NAMALWA (cell line): ENCODE measurements around the gene H6PD.

Source experiments
- DNase-seq: peaks from one replicate; pipeline ENCODE4 v3.0.0-alpha.2; 2015; ENCODE audit warnings: low spot score

The H6PD gene

DNA sequence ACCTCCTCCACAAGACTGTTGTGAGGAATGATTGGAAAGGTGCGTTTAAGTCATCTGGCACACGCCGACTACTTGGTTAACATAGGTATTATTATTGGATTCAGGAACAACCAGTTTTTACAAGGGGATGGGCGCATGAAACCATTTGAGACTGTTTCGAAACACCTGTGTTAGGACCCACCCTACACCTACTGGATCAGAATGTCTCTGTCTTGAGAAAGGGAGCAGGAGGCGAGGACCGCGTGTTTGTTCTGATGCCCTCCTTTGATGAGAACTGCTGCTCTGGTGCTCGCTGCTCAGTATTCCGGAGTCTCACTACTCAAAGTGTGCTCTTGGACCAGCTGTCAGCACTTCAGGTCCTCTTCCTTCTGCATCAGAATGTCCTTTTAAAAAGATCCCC is 7.3 kb downstream of the H6PD start:
- DNase-seq = no peak

DNA sequence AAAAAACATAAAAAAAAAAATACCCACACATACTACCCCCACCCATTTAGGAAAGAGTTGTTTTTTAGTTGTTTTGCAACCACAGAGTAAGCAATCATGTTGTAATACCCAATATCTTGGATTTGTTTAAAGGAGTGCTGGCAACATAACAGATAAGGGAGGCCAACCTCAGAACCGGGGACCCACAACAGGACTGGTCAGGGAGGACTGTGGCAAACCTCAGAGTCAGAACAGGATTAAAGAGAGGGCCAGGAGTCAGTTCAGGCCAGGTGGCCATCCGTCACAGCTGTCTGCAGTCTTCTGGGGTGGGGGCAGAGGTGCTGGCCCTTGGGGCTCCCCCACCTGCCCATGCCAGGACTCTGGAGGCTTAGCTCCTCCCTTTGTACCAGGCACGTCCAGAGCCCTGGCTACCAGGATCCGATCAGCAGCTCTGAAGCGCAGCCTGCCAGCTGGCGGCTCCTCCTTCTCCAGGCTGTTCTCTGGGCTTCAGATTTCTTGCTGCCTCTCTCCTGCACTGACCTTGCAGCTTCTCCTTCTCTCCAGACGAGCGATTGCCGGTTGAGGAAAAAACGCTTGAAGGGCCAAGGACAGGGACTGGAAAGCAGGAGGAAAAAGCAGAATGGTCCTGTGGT is 7.9 kb downstream of the H6PD start:
- DNase-seq = no peak

DNA sequence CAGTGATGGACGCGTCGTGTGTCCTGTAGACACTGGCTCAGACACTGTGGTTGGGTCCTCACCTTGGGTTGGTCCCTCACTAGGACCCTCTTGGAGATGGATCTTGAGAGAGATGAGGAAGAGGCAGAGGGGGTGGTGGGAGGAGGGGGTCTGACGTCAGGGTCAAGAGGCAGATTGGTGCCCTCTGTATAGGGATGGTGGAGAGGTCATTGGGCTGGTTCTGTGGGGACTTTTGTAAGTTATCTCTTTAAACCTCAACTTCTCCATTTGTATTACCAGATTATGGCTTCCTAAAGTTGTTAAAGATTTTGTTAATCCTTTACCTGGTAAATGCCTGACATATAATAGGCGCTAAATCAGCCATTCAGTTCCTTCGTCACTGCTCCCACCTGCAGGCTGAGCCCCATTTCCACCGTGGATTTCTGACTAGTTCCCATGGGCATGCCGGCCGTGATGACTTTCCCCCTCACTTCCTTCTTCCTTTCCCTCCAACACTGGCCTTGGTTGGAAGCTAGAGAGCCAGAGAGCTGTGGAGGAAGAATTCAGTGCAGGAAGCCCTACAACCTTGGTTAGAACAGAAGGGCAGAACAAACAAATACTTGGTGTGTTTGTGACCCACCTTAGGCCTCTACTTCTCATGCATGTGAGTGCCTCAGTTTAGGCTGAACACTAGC is 8.6 kb downstream of the H6PD start:
- no peak for DNase-seq

DNA sequence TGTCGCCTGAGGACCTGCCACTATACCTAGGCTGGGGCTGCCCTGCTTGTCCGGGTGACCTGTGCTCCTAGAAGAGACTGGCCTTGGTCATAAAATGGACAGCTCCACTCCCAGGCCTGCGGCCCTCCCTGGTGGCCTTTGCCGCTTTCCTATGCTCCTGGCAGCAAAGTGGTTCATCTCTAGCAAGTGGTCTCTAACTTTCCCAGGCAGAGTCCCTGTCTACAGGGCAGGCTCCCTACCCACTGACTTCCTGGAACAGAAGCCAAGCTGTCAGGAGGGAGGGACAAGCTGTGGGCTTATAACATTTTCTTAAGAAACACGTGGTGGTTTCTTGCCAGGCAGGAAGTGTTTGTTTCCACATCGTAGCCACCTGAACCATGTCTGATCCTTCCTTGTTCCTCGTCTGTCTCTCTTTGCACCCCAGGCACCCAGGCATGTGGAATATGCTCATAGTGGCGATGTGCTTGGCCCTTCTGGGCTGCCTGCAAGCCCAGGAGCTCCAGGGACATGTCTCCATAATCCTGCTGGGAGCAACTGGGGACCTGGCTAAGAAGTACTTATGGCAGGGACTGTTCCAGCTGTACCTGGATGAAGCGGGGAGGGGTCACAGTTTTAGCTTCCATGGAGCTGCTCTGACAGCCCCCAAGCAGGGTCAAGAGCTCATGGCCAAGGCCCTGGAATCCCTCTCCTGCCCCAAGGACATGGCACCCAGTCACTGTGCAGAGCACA is 10.1 kb downstream of the H6PD start:
- no peak for DNase-seq

DNA sequence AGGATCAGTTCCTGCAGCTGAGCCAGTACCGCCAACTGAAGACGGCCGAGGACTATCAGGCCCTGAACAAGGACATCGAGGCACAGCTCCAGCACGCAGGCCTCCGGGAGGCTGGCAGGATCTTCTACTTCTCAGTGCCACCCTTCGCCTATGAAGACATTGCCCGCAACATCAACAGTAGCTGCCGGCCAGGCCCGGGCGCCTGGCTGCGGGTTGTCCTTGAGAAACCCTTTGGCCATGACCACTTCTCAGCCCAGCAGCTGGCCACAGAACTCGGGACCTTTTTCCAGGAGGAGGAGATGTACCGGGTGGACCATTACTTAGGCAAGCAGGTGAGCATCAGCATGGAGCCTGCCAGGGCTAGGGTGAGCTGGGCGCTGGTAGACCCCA is 10.7 kb downstream of the H6PD start:
- no peak for DNase-seq

DNA sequence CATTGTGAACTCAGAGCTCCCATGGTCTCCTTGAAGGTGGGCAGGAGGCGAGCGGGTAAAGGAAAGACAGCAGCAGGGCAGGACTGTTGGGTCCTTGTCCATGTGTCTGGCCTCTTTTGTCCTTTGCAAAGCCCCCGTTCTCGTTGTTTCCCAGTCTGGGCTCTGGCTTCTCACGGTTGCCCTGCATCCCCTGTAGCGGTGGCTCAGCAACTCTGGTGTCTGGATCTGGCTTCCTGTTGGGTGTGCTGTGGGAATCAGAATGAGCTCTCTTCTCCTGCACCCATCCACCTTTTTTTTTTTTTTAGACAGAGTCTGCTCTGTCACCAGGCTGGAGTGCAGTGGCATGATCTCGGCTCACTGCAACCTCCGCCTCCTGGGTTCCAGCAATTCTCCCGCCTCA is 11.1 kb downstream of the H6PD start:
- no peak for DNase-seq

DNA sequence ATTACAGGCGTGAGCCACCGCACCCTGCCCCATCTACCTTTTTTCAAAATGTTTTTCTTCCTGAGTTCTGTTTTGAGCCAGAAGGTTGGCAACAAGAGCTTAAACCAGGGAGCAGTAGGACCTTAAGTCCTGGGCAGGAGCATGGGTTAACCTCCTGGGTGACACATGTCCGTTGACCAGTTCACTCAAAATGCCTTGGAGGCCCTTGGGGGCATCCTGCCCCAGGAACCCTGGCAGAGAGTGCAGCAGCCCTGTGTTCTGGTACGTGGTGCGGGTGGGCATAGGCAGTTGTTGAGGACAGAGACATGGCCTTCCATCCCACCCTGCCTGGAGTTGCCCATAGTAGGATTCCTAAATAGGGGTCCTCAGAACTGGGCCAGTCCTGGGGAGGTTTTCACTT is 11.6 kb downstream of the H6PD start:
- DNase-seq = no peak

DNA sequence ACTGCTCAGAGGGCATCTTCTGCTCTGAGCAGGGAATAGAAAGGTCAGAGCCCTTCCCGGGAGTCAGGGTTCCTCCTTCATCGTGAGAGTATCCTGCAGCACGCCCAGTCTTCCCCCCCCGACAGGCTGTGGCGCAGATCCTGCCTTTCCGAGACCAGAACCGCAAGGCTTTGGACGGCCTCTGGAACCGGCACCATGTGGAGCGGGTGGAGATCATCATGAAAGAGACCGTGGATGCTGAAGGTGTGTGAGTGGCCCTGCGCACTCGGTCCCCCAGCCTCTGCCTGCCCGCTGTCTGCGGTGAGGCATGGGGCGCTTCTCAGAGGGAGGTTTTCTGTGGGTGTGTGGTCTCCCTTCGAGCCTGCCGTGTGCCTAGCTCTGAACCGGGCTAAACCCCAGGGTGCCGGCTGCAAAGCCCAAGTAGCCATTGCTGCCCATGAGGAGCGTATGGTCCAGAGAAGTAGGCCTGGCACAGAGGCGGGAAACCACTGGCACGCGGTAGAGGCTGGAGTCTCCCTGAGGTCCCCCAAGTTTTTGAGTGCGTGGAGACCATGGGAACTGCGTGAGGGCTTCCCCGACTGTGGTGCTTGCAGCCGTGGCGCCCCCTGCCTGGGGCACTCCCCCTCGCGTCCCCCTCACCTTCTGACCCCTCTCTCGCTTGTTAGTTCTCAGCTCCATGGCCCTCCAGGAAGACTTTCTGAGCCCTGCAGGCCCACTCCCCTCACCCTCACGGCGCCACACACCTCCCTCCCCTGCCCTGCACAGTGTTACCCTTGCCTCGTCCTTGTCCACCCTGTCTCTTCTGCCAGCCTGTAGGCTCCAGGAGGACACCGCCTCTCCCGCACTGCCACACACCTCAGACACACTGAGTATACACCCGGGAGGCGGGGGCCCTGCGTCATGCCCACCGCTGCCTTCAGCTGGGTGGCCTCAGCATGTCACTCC is 12.5 kb downstream of the H6PD start:
- no peak for DNase-seq

DNA sequence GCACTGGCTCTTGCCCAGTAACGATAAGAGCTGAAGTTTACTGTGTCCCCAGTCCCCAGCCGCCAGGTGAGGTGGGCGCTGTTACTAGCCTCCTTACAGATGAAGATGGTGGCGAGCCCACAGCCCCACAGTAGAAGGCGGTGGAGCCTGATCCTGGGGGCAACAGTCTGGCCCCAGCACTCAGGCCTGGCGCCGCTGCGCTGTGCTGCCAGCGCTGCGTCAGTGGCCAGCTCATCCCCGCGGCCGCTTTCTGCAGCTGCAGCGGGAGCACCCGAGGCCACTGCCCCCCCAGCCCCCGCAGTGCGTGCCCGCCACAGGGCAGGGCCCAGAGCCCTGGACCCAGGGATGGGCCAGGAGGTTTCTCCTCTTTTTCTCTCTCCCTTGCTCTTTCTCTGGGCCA is 13.3 kb downstream of the H6PD start:
- no peak for DNase-seq

DNA sequence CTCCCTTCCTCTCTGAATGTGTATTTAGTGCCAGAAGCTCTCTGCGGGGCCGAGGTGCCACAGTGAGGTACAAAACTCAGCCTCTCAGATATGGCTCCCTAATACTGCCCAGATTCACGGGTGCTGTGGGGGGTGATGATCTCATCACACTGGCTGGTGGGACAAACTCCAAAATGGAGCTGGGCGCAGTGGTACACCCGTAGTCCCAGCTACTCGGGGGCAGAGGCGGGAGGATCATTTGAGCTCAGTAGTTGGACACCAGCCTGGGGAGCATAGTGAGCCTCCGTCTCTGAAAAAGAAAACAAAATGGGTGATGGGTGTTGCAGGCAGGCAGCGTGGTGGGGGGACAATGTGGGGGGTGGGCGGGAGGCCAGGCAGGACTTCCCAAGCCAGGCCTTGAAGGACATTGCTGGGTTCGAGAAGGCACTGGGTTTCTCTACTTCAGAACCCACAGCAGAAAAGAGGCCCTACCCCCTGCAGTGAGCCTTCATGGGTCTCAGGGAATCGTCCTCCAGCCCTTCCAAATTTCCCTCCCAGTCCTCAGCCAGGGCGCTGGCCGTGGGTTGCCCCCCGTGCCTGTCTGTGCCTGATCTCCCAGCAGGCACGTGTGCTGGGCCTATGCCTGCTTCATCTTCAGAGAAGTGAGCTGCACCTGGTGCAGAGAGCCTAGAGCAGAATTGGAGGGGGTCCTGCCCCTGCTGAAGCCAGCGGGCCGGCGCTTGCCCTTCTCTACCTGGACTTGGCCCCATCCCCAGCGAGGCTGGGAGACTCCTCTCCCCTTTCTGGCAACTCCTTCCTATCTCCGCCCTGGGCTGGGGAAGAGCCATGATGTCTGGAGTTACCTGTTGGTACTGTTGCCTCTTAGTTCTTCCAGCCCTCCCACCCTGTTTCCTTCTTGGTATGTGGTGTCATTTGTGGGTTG is 14.0 kb downstream of the H6PD start:
- no peak for DNase-seq

DNA sequence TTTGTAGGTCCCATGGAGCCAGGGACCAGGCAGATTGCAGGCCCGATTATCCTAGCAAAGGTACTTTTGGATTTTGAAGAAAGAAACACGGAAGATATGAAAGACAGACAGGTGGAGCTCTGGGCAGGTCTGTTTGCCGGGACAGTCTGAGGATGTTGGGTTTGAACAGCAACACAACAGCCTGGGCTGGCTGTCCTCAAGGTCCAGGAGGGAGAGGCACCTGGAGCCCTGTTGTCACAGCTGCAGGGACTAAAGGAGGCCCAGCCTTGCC is 14.6 kb downstream of the H6PD start:
- DNase-seq = no peak

DNA sequence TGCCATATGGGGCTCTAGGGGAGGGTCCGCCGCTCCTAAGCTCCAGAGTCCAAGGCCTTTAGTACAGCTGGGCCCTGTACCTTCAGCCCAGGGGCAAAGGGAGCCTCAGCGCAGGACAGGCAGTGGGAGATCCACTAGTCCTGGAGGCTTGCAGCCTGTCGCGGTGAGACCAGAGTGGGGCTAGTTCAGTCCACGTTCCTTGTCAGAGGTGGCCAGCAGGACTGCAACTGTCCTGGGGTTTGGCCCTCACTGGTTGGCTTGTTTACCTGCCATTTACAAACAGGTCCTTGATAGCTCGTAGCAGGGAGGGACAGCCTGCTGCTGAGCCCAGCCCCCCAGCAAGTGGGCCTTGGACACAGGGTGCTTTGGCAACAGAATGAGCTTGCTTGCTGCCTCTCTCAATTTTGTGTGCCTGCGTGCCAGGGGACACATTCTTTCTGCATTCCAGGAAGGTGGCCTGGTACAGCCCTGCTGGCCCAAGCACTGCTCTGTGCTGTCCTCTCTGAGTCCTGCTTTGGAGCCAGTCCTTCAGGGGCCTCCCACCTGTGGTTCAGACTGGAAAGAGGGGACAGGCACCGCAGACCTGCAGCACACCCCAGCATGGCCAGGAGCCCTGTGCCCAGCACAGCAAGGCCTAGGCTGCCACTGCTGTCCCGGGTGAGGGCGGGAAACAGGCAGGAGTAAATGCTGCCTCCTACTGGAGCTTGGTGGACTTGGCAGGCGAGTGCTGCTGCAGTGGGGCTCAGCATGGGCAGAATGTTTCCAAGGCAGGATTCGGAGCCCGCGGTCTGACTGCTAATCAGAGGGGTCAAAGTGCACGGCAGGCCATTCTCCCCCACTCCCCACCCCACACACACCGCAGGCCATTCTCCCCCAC is 15.2 kb downstream of the H6PD start:
- peak; percentile 56 for DNase-seq

DNA sequence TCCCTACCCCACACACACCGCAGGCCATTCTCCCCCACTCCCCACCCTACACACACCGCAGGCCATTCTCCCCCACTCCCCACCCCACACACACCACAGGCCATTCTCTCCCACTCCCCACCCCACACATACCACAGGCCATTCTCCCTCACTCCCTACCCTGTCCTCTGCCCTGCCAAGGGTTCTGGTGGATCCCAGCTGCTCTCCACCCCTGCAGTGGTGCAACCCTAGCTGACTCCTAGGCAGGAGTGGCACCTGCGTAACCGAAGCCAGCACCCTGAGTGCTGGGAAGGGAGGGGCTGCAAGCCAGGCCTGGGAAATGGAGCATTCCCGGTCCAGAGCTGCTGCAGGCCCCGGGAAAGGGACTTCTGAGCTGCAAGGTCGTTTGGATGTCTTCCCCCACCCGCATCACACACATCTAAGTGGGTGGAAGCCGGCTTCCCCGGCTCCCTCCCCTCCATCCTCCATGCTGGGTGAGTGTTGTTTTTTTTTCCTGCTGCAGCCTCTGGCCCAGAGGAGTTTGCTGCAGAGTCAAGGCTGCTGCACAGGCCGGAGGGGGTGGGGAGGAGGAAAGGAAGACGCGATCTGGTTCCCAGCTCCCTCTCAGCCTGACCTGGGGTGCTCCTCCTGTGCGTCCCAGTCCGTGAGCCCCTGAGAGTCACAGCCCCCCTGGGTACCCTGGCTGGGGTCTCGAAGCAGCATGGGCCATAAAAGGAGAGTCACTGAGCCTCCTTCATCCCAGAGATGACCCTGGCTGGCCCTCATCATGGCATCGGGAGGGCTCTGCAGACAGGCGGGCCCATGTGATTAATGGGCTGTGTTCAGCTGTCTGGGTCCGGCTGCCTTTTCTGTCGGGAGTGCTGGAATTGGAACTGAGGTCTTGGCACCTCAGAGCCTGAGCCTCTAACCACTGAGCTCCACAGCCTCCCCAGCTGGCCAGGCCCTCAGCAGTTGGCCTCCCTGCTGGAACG is 16.1 kb downstream of the H6PD start:
- no peak for DNase-seq

DNA sequence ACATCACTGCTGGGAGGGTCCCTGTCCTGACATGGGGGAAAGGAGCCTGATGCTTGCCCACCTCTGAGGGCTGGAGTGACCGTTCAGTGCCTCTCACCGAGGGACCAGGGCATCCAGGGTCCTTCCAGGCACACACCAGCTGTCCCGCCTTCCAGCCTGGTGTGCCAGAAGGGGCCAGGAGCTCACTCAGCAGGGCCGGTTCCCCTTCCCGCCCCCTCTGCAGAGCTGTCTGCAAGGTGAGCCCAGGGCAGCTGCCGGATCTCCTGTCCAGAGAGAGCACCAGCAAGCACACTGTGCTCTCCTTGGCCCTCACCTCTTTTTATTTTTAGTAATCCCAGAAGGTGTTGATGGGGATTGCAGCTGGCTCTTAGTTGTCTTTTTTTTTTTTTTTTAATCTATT is 16.9 kb downstream of the H6PD start:
- DNase-seq = no peak

DNA sequence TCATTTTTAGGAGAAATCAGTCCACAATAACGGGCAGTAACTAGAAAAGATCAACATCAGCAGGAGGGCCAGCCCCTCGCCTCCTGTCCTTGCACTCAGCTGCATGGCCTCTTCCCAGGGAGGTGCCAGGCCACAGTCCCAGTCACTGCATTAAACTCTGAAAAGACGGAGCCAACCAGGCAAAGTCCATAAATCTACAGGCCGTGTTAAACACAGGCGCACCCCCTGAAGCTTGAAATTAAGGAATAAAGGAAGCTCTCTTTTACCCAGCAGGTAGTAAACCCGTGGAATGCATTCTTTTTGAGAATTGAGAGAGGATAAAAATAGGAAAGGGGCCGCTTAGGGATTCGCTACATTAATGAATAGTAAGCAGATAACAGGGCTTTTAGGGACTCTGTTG is 18.4 kb downstream of the H6PD start:
- no peak for DNase-seq

DNA sequence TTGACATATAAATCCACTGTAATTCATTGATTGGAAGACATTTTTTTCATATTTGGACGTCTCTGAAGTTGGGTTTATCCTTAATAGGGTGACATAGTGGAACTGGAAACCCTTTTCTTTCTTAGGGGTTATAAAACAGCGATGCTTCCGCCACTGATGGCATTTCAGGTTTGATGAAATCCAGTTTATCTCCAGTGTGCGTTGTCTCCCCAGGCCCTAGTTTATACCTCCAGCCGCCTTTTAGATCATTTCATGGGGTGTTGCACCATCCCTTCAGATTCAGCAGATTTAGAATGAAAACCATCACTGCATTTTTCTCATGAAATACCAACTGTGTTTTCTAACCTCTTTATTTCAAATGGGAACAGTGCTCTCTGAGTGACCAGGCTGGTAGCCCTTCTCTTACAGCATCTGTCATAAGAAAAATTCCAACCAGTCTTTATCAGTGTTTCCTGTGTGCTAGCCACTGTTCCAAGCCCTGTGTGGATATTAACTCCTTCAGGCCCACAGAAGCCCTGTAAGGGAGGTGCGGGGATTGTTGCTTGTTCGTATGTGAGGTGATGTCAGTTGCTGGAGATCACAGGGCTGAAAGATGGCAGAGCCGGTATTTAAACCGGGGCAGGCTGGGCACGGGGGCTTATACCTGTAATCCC is 19.0 kb downstream of the H6PD start:
- no peak for DNase-seq

DNA sequence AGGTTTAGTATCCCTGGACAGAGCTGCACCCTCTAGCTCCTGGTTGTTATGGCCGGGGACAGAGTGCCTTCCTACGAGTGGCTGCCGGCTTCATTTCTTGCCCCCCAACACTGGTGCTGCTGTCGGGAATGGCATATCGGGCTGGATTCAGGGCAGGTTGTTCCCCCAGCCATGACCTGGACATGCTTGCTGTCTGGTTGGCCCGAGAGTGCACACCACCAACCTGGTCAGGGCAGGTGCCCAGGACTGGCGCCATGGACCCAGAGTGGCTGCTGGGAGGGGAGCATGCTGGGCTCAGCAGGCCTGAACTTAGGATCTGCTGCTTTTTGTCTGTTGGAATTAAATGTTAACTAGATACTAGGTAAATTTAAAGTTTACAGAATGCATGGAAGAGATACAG is 21.8 kb downstream of the H6PD start:
- no peak for DNase-seq

DNA sequence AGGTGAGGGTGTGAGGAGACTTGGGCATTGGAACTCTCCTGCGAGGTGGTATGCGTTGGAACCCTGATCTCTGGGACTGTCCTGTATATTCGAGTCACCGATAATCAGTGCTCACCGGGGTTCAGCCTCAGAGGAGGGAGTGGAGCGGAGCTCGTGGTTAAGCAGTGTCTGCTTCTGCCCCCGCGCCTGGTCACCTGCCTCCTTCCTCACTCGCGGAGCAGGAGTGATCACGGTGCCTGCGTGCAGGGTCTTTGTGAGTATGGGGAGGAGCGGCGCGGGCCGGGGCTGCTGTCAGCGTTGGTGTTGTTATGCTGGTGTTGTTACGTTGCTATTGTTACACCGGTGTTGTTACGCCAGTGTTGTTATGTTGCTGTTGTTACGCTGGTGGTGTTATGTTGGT is 23.3 kb downstream of the H6PD start:
- no peak for DNase-seq

DNA sequence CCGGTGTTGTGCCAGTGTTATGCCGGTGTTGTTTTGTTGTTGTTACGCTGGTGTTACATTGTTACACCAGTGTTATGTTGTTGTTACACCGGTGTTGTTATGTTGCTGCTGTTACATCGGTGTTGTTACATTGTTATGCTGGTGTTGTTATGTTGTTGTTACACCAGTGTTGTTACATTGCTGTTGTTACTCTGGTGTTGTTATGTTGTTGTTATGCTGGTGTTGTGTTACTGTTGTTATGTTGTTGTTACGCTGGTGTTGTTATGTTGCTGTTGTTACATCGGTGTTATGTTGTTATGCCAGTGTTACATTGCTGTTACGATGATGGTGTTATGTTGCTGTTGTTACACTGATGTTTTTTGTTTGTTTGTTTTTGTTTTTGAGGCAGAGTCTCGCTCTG is 24.1 kb downstream of the H6PD start:
- DNase-seq = no peak
